ENCODE results near the gene TM4SF20.
A peak's percentile ranks its signal among the peaks of the same experiment; 100 is the strongest.

The TM4SF20 gene

GRCh38 chr2:227379095-227379494 is at the start of gene TM4SF20:
TM4SF20 (minus strand) TSS chr2:227379306; CDS start chr2:227379268, 38 bp downstream.
- Mint-ChIP-seq H3K4me3 (no peak within 1 kb of the TSS), H3K4me1 (no peaks in the 10 kb centered on the region), H3K27me3 (no peaks in the 10 kb centered on the region), H3K27ac (no peak within 1 kb of the TSS), H3K9me3 (peaks cover 8% of the 10 kb centered on the region), H3K36me3 (no peaks in the 10 kb centered on the region)
- no peak for ATAC-seq

GRCh38 chr2:227428731-227429285 is 49.7 kb upstream of the TM4SF20 start:
- H3K4me3 Mint-ChIP-seq: no peak overlapping the region
- H3K9me3 Mint-ChIP-seq: peaks cover 15% of the 10 kb centered on the region
- ATAC-seq: no peak
- H3K27ac Mint-ChIP-seq: no peak overlapping the region
- peaks cover 11% of the 10 kb centered on the region for H3K36me3 Mint-ChIP-seq
- H3K4me1 Mint-ChIP-seq: no peaks in the 10 kb centered on the region
- no peaks in the 10 kb centered on the region for H3K27me3 Mint-ChIP-seq

- no peak for ATAC-seq
- Mint-ChIP-seq H3K27ac (no peak overlapping the region), H3K4me3 (no peak overlapping the region), H3K4me1 (no peaks in the 10 kb centered on the region), H3K27me3 (no peaks in the 10 kb centered on the region), H3K36me3 (no peaks in the 10 kb centered on the region), H3K9me3 (peaks cover 4% of the 10 kb centered on the region)
Measured at GRCh38 chr2:227423656-227424499, 44.8 kb upstream of the TM4SF20 start.

- no peaks in the 10 kb centered on the region for H3K9me3 Mint-ChIP-seq
- peaks cover 16% of the 10 kb centered on the region for H3K4me1 Mint-ChIP-seq
- ATAC-seq: no peak
- no peaks in the 10 kb centered on the region for H3K27me3 Mint-ChIP-seq
- no peaks in the 10 kb centered on the region for H3K36me3 Mint-ChIP-seq
- no peak overlapping the region for H3K27ac Mint-ChIP-seq
- no peak overlapping the region for H3K4me3 Mint-ChIP-seq
Measured at GRCh38 chr2:227420087-227421052, 41.3 kb upstream of the TM4SF20 start.

GRCh38 chr2:227416701-227417100 is 37.6 kb upstream of the TM4SF20 start:
- no peak for ATAC-seq
- no peaks in the 10 kb centered on the region for H3K36me3 Mint-ChIP-seq
- H3K4me3 Mint-ChIP-seq: no peak overlapping the region
- H3K27ac Mint-ChIP-seq: peak overlapping the region; percentile 85
- peaks cover 45% of the 10 kb centered on the region for H3K4me1 Mint-ChIP-seq
- H3K9me3 Mint-ChIP-seq: no peaks in the 10 kb centered on the region
- H3K27me3 Mint-ChIP-seq: no peaks in the 10 kb centered on the region

GRCh38 chr2:227415538-227416424 is 36.7 kb upstream of the TM4SF20 start:
- H3K4me3 Mint-ChIP-seq: no peak overlapping the region
- H3K27me3 Mint-ChIP-seq: no peaks in the 10 kb centered on the region
- H3K27ac Mint-ChIP-seq: peak overlapping the region; percentile 85
- H3K4me1 Mint-ChIP-seq: peaks cover 54% of the 10 kb centered on the region
- ATAC-seq: peak; percentile 61
- no peaks in the 10 kb centered on the region for H3K9me3 Mint-ChIP-seq
- no peaks in the 10 kb centered on the region for H3K36me3 Mint-ChIP-seq

- Mint-ChIP-seq H3K36me3 (no peaks in the 10 kb centered on the region), H3K27ac (peak overlapping the region; percentile 85), H3K27me3 (no peaks in the 10 kb centered on the region), H3K4me3 (no peak overlapping the region), H3K9me3 (no peaks in the 10 kb centered on the region), H3K4me1 (peaks cover 58% of the 10 kb centered on the region)
- ATAC-seq: no peak
Measured at GRCh38 chr2:227414846-227415245, 35.7 kb upstream of the TM4SF20 start.

- no peak for ATAC-seq
- Mint-ChIP-seq H3K36me3 (no peaks in the 10 kb centered on the region), H3K4me1 (peaks cover 58% of the 10 kb centered on the region), H3K4me3 (no peak overlapping the region), H3K27ac (peak overlapping the region; percentile 41), H3K27me3 (no peaks in the 10 kb centered on the region), H3K9me3 (no peaks in the 10 kb centered on the region)
Measured at GRCh38 chr2:227413371-227413770, 34.3 kb upstream of the TM4SF20 start.

- Mint-ChIP-seq H3K9me3 (no peaks in the 10 kb centered on the region), H3K4me3 (no peak overlapping the region), H3K36me3 (no peaks in the 10 kb centered on the region), H3K4me1 (peaks cover 58% of the 10 kb centered on the region), H3K27me3 (no peaks in the 10 kb centered on the region), H3K27ac (peak overlapping the region; percentile 41)
- no peak for ATAC-seq
Measured at GRCh38 chr2:227412877-227413276, 33.8 kb upstream of the TM4SF20 start.

- Mint-ChIP-seq H3K36me3 (no peaks in the 10 kb centered on the region), H3K4me3 (no peak overlapping the region), H3K4me1 (peaks cover 63% of the 10 kb centered on the region), H3K9me3 (no peaks in the 10 kb centered on the region), H3K27me3 (no peaks in the 10 kb centered on the region), H3K27ac (peak overlapping the region; percentile 41)
- no peak for ATAC-seq
Measured at GRCh38 chr2:227411990-227412350, 32.9 kb upstream of the TM4SF20 start.

- Mint-ChIP-seq H3K9me3 (no peaks in the 10 kb centered on the region), H3K36me3 (no peaks in the 10 kb centered on the region), H3K4me3 (peak overlapping the region; percentile 25), H3K27me3 (no peaks in the 10 kb centered on the region), H3K4me1 (peaks cover 63% of the 10 kb centered on the region), H3K27ac (peak overlapping the region; percentile 41)
- peak; percentile 90 for ATAC-seq
Measured at GRCh38 chr2:227411320-227411989, 32.3 kb upstream of the TM4SF20 start.

GRCh38 chr2:227410191-227410590 is 31.1 kb upstream of the TM4SF20 start:
- Mint-ChIP-seq H3K4me1 (peaks cover 66% of the 10 kb centered on the region), H3K4me3 (no peak overlapping the region), H3K9me3 (no peaks in the 10 kb centered on the region), H3K36me3 (no peaks in the 10 kb centered on the region), H3K27me3 (no peaks in the 10 kb centered on the region), H3K27ac (peak overlapping the region; percentile 41)
- no peak for ATAC-seq

GRCh38 chr2:227407591-227408151 is 28.6 kb upstream of the TM4SF20 start:
- Mint-ChIP-seq H3K4me1 (peaks cover 57% of the 10 kb centered on the region), H3K27ac (peak overlapping the region; percentile 18), H3K36me3 (no peaks in the 10 kb centered on the region), H3K4me3 (no peak overlapping the region), H3K9me3 (no peaks in the 10 kb centered on the region), H3K27me3 (no peaks in the 10 kb centered on the region)
- ATAC-seq: no peak
